ENCODE measurements around the gene SLC25A40. TPM values are rescaled to one million over a fixed set of nuclear protein-coding genes. Genes with fewer than 3 reads are reported as not detected.

The SLC25A40 gene
- polyA plus RNA-seq, 1 of the 3 experiments (the other 2 are of a cell fraction) = 5.5 TPM

- H3F3A ChIP-seq (replicated peaks; ENCODE audit: insufficient read depth) = peaks cover 8% of the 10 kb centered on the region
- H3K27me3 ChIP-seq (ENCODE audit: insufficient read depth) = no peaks in the 10 kb centered on the region
- no peaks in the 10 kb centered on the region for H3K79me2 ChIP-seq (ENCODE audit: insufficient read depth)
- CTCF ChIA-PET = interaction anchor here (1.1 to 1.4 kb wide), 2 partner anchors 21 to 49 kb away, joined by 3 read pairs; no protein-coding TSS in a partner anchor
- no peak overlapping the region for H3K27ac ChIP-seq (ENCODE audit: low read depth in 2 of 2, low read length in 1 of 2)
- DNase-seq = no peak
- no peak overlapping the region for H3K4me3 ChIP-seq (ENCODE audit: low read depth in 2 of 2, low read length in 1 of 2)
- H3K9me3 ChIP-seq = no peaks in the 10 kb centered on the region
- WGBS (ENCODE audit: low lambda C conversion rate) = 4% methylated on average over 1 of the region's 1 CpG
- POLR2A ChIA-PET = no interaction called here
- peaks cover 23 to 69% of the 10 kb centered on the region in 2 experiments for H3K36me3 ChIP-seq (replicated peaks in 1 of 2; ENCODE audit: control insufficient read depth in 1 of 2, insufficient read depth in 2 of 2, low read length in 1 of 2)
- no peak overlapping the region for H3K9ac ChIP-seq
- no peak overlapping the region for H3K4me2 ChIP-seq
- H3K4me1 ChIP-seq (ENCODE audit: control insufficient read depth in 1 of 2, insufficient read depth in 2 of 2, low read depth in 1 of 2, low read length in 1 of 2) = no peaks in the 10 kb centered on the region; a peak in 1 of 4 replicates
- no peaks in the 10 kb centered on the region for H4K20me1 ChIP-seq (ENCODE audit: insufficient read depth)
- H2AFZ ChIP-seq (ENCODE audit: low read depth) = no peak overlapping the region
- H3K9me2 ChIP-seq = no peaks in the 10 kb centered on the region
- TF ChIP-seq NRF1 (IDR thresholded peaks at IDR 0.05; ENCODE audit: low read depth, low read length) = no peak
- TF ChIP-seq PBX3 (IDR thresholded peaks at IDR 0.05) = no peak
- no peak for TF ChIP-seq TAF1 (IDR thresholded peaks at IDR 0.05; ENCODE audit: borderline replicate concordance, low read depth, low read length)
- TF ChIP-seq FOXJ3 (CRISPR knock-in tag; IDR thresholded peaks at IDR 0.05) = no peak
- TF ChIP-seq YY1 (IDR thresholded peaks at IDR 0.05; ENCODE audit: low read depth) = no peak
- no peak for TF ChIP-seq IRF3 (IDR thresholded peaks at IDR 0.05; ENCODE audit: low read depth, low read length)
- TF ChIP-seq GATA2 (CRISPR knock-in tag; IDR thresholded peaks at IDR 0.05) = no peak
- no peak for TF ChIP-seq RCOR1 (IDR thresholded peaks at IDR 0.05; ENCODE audit: low read length)
- no peak for TF ChIP-seq RAD21 (IDR thresholded peaks at IDR 0.05; ENCODE audit: low read length)
- TF ChIP-seq SMC3 (IDR thresholded peaks at IDR 0.05; ENCODE audit: low read depth, low read length) = no peak
- no peak for TF ChIP-seq GABPA (IDR thresholded peaks at IDR 0.05; ENCODE audit: low read depth)
- TF ChIP-seq FOSL2 (IDR thresholded peaks at IDR 0.05; ENCODE audit: borderline replicate concordance, low read depth) = no peak
- TF ChIP-seq CHD2 (IDR thresholded peaks at IDR 0.05; ENCODE audit: low read length, partially characterized antibody) = no peak
- TF ChIP-seq ZBTB33 (IDR thresholded peaks at IDR 0.05; ENCODE audit: borderline replicate concordance, low read depth) = no peak
- no peak for TF ChIP-seq MXI1 (IDR thresholded peaks at IDR 0.05; ENCODE audit: low read depth, low read length)
- no peak for TF ChIP-seq MEF2A (IDR thresholded peaks at IDR 0.05; ENCODE audit: borderline replicate concordance, low read depth)
- no peak for TF ChIP-seq JUND (IDR thresholded peaks at IDR 0.05)
- no peak for TF ChIP-seq USF2 (IDR thresholded peaks at IDR 0.05; ENCODE audit: borderline replicate concordance, low read depth, low read length)
- TF ChIP-seq FOXM1 (IDR thresholded peaks at IDR 0.05; ENCODE audit: low read depth) = no peak
Measured at GRCh38 chr7:87837597-87837996, 38.6 kb downstream of the SLC25A40 start.

Data from SK-N-SH (cell line).